Ovary (tissue), 9 donors: ENCODE data around the gene FCN2. TPM values are rescaled to one million over a fixed set of nuclear protein-coding genes. Genes with fewer than 3 reads are reported as not detected.

Experiments used
- DNase-seq, 5 donors: peaks; one replicate each; pipeline ENCODE4 v3.0.0-alpha.2; 2019 to 2020
- H3K27ac ChIP-seq, 2 donors: fragments of 200-600 bp; one replicate each; pipeline versions ENCODE4 v1.5.1 to v1.8.0; 2019 to 2022
- H3K27me3 ChIP-seq: fragments of 200-600 bp; one replicate; pipeline ENCODE4 v1.8.0; 2022
- H3K36me3 ChIP-seq: fragments of 200-600 bp; sonication (generic); one replicate; pipeline ENCODE4 v1.5.1; 2019
- H3K4me1 ChIP-seq: one replicate; pipeline ENCODE4 v1.8.1; 2013; ENCODE audit warnings: mild to moderate bottlenecking, moderate library complexity; ENCODE audit not compliant: insufficient read depth
- H3K4me3 ChIP-seq: fragments of 200-600 bp; sonication (generic); one replicate; pipeline ENCODE4 v1.5.1; 2017
- H3K9me3 ChIP-seq, 2 donors: fragments of 200-600 bp in 1 of 2; sonication (generic) in 1 of 2; one replicate each; pipeline versions ENCODE4 v1.5.1 to v1.8.1; 2013 to 2019; ENCODE audit warnings: mild to moderate bottlenecking in 1 of 2, moderate library complexity in 1 of 2
- CTCF ChIP-seq, 3 donors: fragments of 450-650 bp in 2 of 3; fragments of 200-600 bp in 1 of 3; IDR thresholded peaks; one replicate each; pipeline versions ENCODE4 v1.5.1 to v1.8.0; 2016 to 2022; ENCODE audit warnings: antibody characterized with exemption in 3 of 3, mild to moderate bottlenecking in 1 of 3
- EP300 ChIP-seq: sonication (generic); formaldehyde crosslinking; IDR thresholded peaks from one replicate; pipeline ENCODE4 v1.6.1; 2017; ENCODE audit warnings: antibody characterized with exemption
- POLR2A ChIP-seq: fragments of 450-650 bp; IDR thresholded peaks from one replicate; pipeline ENCODE4 v1.6.1; 2017; ENCODE audit warnings: antibody characterized with exemption, mild to moderate bottlenecking, moderate library complexity
- WGBS, 3 donors: extraction: QIAGEN DNeasy Blood & Tissue Kit in 1 of 3; methylation state at CpG; one replicate each; pipeline versions ENCODE4 v1.1.5 to v1.1.7; 2013 to 2017; 5-methylcytosine and 5-hydroxymethylcytosine counted together
- intact Hi-C, 4 donors: fragments of 100-400 bp; cut with DNase I; formaldehyde crosslinking; loops; one replicate each; pipeline versions ENCODE4 v1.11.0 to v1.15.1; 2022 to 2023
- polyA plus RNA-seq, 2 donors: library from polyadenylated mRNA; stranded (reverse); fragments of 200-250 nt in 1 of 2; fragments of 350-450 nt in 1 of 2; fragmentation: Illumina TruSeq in 1 of 2; extraction: RNeasy Lipid Tissue Mini Kit (QIAGEN cat#74804) in 1 of 2; gene quantifications; one replicate each; pipeline ENCODE4 v1.2.3, GENCODE V29; 2013 to 2014
- total RNA-seq, 7 donors: library from RNA; depleted of rRNA in 2 of 7; stranded (reverse); fragments of >200 nt in 2 of 7; fragmentation: NEBNext Ultra II Directional in 3 of 7; extraction: Animal tissue kit (Norgen Biotek cat#: 25700) in 3 of 7; gene quantifications; one replicate each; pipeline versions ENCODE4 v1.1.0 to v1.2.4, GENCODE V29; 2016 to 2023
- donor health status: DM: no; HTN: no; CAD: no; lungs with moderate emphysema.
- donor health status: DM: no; HTN: no; CAD: no.
- donor health status: Bipolar disorder and iron deficiency.
- donor health status: DM: yes; HTN: yes; CAD: no.
- donor health status: DM: no; HTN: no; CAD: no.
- donor health status: DM: yes; HTN: yes; CAD: no.

FCN2 gene
- total and polyA plus RNA-seq, 9 donors = 0.23 to 1.1 (median 0.33) TPM; not detected in 4

- intact Hi-C loops = no loop called here
Measured at GRCh38 chr9:134872482-134873231, 8.0 kb upstream of the FCN2 start.

GRCh38 chr9:134875371-134875770, 5.2 kb upstream of the FCN2 start:
- H3K4me1 ChIP-seq = peaks cover 3% of the 10 kb centered on the region
- WGBS, 3 donors = 79 to 94% (median 86%) methylated on average over 1 of the region's 1 CpG
- H3K4me3 ChIP-seq = no peak overlapping the region
- no peaks in the 10 kb centered on the region for H3K27me3 ChIP-seq
- no peaks in the 10 kb centered on the region for H3K36me3 ChIP-seq
- TF ChIP-seq EP300 (no peak), CTCF (IDR thresholded peaks at IDR 0.05) (no peak), POLR2A (no peak)
- no peak for DNase-seq
- no peaks in the 10 kb centered on the region for H3K9me3 ChIP-seq
- no peak overlapping the region for H3K27ac ChIP-seq
- intact Hi-C loops = no loop called here

More at GRCh38 chr9:134872482-134873231, 8.0 kb upstream of the FCN2 start:
- peak in 2 of 5 donors; percentile 10 to 11 for DNase-seq
- no peaks in the 10 kb centered on the region for H3K9me3 ChIP-seq
- 88 to 92% (median 90%) methylated on average over 24 of the region's 24 CpGs for WGBS, 3 donors
- H3K4me3 ChIP-seq = no peak overlapping the region
- no peak overlapping the region for H3K27ac ChIP-seq
- TF ChIP-seq CTCF (IDR thresholded peaks at IDR 0.05) = no peak
- TF ChIP-seq EP300 = no peak
- TF ChIP-seq POLR2A = no peak
- no peaks in the 10 kb centered on the region for H3K36me3 ChIP-seq
- no peaks in the 10 kb centered on the region for H3K27me3 ChIP-seq
- no peaks in the 10 kb centered on the region for H3K4me1 ChIP-seq

- WGBS, 3 donors = 83 to 89% (median 85%) methylated on average over 4 of the region's 4 CpGs
- Histone ChIP-seq H3K27me3 (no peaks in the 10 kb centered on the region), H3K4me3 (no peak overlapping the region), H3K27ac (no peak overlapping the region), H3K36me3 (no peaks in the 10 kb centered on the region), H3K9me3 (no peaks in the 10 kb centered on the region), H3K4me1 (peaks cover 8% of the 10 kb centered on the region)
- no peak for TF ChIP-seq POLR2A
- DNase-seq = no peak
- intact Hi-C loops = no loop called here
Measured at GRCh38 chr9:134877541-134877940, 3.1 kb upstream of the FCN2 start.

GRCh38 chr9:134879664-134880483, 736 bp upstream of the FCN2 start:
- whole genome bisulfite sequencing, 3 donors = 87 to 91% (median 89%) methylated on average over 13 of the region's 13 CpGs
- peaks cover 8% of the 10 kb centered on the region for H3K4me1 ChIP-seq
- no peaks in the 10 kb centered on the region for H3K27me3 ChIP-seq
- intact Hi-C loops = loop anchor here in 1 of 4 donors (1.0 kb wide), 1 partner anchor 17 kb away; no protein-coding TSS in a partner anchor
- H3K9me3 ChIP-seq = no peaks in the 10 kb centered on the region
- no peak for DNase-seq
- no peak overlapping the region for H3K4me3 ChIP-seq
- H3K36me3 ChIP-seq = no peaks in the 10 kb centered on the region
- TF ChIP-seq POLR2A = no peak
- no peak for TF ChIP-seq EP300
- TF ChIP-seq CTCF (IDR thresholded peaks at IDR 0.05) = no peak
- no peak overlapping the region for H3K27ac ChIP-seq
